Measurements from ENCODE around the gene SLC8A2.

SLC8A2 gene

DNA sequence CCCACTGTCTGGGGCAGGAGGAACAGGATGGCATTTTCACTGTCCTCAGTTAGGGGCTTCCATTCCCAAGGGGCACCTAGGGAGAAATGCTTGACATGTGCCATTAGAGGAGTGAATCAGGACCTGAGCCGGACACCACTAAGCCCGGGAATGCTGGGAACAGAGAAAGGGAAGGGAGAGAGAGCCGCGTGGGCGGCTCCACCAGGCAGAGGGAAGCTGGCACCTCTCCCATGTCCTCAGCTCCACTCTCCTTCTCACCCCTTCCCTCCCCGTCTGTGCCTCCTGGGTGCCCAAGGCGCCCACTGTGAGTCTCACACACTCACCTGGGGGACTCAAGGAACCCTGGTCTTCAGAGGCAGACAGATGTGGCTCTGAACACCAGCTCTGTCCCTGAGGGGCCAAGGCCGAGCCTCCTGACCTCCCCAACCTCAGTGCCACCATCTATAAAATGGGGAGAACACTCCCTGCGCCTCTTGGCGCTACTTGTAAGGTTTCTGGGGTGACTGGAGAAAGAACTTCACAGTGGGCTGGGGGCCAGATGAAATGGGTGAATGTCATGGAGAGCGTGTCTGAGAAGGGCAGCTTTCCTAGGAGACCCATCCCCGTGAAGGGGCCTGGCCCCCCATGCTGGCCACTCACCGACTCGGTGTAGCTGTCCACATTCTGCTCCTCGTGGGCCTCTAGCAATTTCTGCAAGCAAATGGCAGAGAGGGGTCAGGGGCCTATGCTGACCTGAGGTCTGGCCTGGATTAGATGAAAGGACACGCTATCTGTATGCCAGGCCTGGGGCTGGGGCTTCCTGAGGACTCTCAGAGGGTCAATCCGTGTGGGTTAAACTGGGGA, 17.6 kb upstream of the SLC8A2 start:
- TF ChIP-seq EGR1 (IDR thresholded peaks at IDR 0.05) (peak; percentile 48; the same call in 1 of the 2 replicates), RAD21 (IDR thresholded peaks at IDR 0.05; ENCODE audit: low read depth) (no peak), CREB1 (IDR thresholded peaks at IDR 0.05; ENCODE audit: low read depth) (no peak), TEAD4 (IDR thresholded peaks at IDR 0.05) (no peak)
- TF ChIP-seq, protein P1, sequence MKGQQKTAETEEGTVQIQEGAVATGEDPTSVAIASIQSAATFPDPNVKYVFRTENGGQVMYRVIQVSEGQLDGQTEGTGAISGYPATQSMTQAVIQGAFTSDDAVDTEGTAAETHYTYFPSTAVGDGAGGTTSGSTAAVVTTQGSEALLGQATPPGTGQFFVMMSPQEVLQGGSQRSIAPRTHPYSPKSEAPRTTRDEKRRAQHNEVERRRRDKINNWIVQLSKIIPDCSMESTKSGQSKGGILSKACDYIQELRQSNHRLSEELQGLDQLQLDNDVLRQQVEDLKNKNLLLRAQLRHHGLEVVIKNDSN (IDR thresholded peaks at IDR 0.05), result no peak

DNA sequence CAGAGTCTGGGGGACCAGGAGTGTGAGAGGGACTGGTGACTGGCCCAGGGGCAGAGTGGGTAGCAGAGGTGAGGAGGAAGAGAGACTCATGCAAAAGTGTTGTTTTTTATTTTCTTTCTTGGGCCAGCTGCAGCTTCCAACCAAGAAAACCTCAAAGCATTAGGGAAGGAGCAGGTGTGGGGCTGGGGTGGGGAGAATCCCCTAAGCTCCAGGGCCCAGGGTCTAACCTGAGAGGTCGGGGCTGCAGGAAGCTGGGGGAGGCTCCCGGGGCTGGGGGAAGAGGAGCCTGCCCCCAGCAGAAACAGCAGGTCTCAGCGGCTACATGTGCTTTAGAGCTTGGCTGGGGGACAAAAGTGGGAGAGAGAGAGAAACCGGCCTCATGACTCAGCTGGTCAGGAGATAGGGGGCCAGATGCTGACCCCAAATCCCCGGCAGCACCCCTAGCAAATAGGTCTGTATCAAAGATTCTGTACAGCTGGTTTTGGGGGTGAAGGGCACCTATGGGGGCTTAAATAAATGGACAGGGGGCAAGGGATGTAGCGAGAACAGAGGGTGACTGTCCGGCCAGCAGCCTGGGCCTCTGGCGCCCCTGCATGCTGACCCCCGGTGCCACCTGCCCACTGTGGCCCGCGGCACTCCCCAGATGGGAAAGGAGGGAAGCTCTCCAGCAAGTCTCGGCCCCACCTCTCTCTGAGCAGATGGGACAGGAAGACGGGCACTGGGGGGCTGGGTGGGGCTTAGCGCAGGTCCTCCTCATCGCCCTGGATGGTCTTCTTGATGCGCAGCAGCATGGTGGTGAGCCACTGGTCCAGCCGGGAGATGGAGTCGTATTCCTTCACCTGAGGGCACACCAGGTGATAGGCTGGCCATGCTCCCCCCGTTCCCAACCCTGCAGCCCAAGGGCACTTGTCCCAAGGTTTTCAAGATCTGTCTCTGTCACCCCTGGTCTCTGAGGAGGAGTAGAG, 16.1 kb upstream of the SLC8A2 start:
- TF ChIP-seq, protein P2, sequence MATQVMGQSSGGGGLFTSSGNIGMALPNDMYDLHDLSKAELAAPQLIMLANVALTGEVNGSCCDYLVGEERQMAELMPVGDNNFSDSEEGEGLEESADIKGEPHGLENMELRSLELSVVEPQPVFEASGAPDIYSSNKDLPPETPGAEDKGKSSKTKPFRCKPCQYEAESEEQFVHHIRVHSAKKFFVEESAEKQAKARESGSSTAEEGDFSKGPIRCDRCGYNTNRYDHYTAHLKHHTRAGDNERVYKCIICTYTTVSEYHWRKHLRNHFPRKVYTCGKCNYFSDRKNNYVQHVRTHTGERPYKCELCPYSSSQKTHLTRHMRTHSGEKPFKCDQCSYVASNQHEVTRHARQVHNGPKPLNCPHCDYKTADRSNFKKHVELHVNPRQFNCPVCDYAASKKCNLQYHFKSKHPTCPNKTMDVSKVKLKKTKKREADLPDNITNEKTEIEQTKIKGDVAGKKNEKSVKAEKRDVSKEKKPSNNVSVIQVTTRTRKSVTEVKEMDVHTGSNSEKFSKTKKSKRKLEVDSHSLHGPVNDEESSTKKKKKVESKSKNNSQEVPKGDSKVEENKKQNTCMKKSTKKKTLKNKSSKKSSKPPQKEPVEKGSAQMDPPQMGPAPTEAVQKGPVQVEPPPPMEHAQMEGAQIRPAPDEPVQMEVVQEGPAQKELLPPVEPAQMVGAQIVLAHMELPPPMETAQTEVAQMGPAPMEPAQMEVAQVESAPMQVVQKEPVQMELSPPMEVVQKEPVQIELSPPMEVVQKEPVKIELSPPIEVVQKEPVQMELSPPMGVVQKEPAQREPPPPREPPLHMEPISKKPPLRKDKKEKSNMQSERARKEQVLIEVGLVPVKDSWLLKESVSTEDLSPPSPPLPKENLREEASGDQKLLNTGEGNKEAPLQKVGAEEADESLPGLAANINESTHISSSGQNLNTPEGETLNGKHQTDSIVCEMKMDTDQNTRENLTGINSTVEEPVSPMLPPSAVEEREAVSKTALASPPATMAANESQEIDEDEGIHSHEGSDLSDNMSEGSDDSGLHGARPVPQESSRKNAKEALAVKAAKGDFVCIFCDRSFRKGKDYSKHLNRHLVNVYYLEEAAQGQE (IDR thresholded peaks at IDR 0.05; ENCODE audit: low read depth), result no peak
- TF ChIP-seq TAF1 (IDR thresholded peaks at IDR 0.05; ENCODE audit: low read depth), result no peak
- no peak for TF ChIP-seq EP300 (IDR thresholded peaks at IDR 0.05; ENCODE audit: borderline replicate concordance)
- no peak for TF ChIP-seq ZBTB7A (IDR thresholded peaks at IDR 0.05; ENCODE audit: low read depth)
- no peak for TF ChIP-seq FOXM1 (IDR thresholded peaks at IDR 0.05; ENCODE audit: borderline replicate concordance, low read depth)

DNA sequence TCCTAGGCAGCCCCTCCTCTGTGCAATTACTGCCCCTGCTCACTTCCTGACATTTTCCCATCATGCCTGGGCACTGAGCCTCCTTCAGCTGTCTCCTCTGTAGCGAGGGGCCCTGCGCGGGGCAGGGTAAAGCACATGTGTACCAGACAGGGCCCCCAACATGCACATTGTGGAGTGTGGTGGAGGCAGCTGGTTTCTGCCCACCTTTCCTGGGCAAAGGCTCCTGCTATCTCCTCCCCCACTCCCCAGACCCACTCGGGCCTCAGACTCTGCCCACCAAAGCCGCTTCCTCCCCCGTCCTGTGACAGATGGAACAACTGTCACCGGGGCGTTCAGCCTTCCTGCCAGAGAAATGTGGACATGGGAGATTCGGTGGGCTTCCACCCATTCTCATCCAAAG, 15.2 kb upstream of the SLC8A2 start:
- no peak for TF ChIP-seq FOXM1 (IDR thresholded peaks at IDR 0.05; ENCODE audit: borderline replicate concordance, low read depth)
- no peak for TF ChIP-seq NFIC (IDR thresholded peaks at IDR 0.05)
- TF ChIP-seq TEAD4 (IDR thresholded peaks at IDR 0.05), result no peak
- TF ChIP-seq RAD21 (IDR thresholded peaks at IDR 0.05; ENCODE audit: low read depth), result no peak
- no peak for TF ChIP-seq YY1 (IDR thresholded peaks at IDR 0.05; ENCODE audit: low read depth)
- TF ChIP-seq ZBTB7A (IDR thresholded peaks at IDR 0.05; ENCODE audit: low read depth), result no peak
- no peak for TF ChIP-seq CREB1 (IDR thresholded peaks at IDR 0.05; ENCODE audit: low read depth)
- TF ChIP-seq, protein P1 (IDR thresholded peaks at IDR 0.05), result no peak
- TF ChIP-seq, protein P3, sequence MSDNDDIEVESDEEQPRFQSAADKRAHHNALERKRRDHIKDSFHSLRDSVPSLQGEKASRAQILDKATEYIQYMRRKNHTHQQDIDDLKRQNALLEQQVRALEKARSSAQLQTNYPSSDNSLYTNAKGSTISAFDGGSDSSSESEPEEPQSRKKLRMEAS (IDR thresholded peaks at IDR 0.05), result no peak
- TF ChIP-seq EP300 (IDR thresholded peaks at IDR 0.05; ENCODE audit: borderline replicate concordance), result no peak
- TF ChIP-seq TAF1 (IDR thresholded peaks at IDR 0.05; ENCODE audit: low read depth), result no peak
- TF ChIP-seq TCF12 (IDR thresholded peaks at IDR 0.05; ENCODE audit: low read depth), result no peak
- TF ChIP-seq CEBPB (IDR thresholded peaks at IDR 0.05), result no peak
- TF ChIP-seq, protein P2 (IDR thresholded peaks at IDR 0.05; ENCODE audit: low read depth), result no peak
- no peak for TF ChIP-seq EGR1 (IDR thresholded peaks at IDR 0.05)

DNA sequence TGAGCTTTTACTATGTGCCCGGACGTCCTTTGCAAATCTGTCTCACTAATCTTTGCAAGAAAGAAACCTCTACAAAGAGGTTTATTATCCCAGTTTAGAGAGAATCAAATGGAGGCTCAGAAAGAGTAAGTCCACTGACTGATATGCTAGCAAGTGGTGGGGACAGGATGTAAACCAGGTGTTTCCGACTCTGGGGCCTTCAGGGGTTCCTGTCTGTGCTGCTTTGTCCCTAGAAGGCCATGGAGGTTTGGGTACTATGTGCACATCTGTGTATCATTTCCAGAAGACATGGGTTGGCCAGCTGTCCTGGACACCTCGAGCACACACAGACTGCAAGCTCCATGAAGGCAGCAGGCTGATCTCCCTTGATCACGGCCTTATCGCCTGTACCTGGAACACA, 13.5 kb upstream of the SLC8A2 start:
- TF ChIP-seq EGR1 (IDR thresholded peaks at IDR 0.05) (no peak), RAD21 (IDR thresholded peaks at IDR 0.05; ENCODE audit: low read depth) (no peak), TCF12 (IDR thresholded peaks at IDR 0.05; ENCODE audit: low read depth) (no peak), TEAD4 (IDR thresholded peaks at IDR 0.05) (no peak), CREB1 (IDR thresholded peaks at IDR 0.05; ENCODE audit: low read depth) (no peak), EP300 (IDR thresholded peaks at IDR 0.05; ENCODE audit: borderline replicate concordance) (no peak), ZBTB7A (IDR thresholded peaks at IDR 0.05; ENCODE audit: low read depth) (no peak), FOXM1 (IDR thresholded peaks at IDR 0.05; ENCODE audit: borderline replicate concordance, low read depth) (no peak), YY1 (IDR thresholded peaks at IDR 0.05; ENCODE audit: low read depth) (no peak), CEBPB (IDR thresholded peaks at IDR 0.05) (no peak), NFIC (IDR thresholded peaks at IDR 0.05) (no peak), TAF1 (IDR thresholded peaks at IDR 0.05; ENCODE audit: low read depth) (no peak)
- TF ChIP-seq, protein P3 (IDR thresholded peaks at IDR 0.05), result no peak
- TF ChIP-seq, protein P1 (IDR thresholded peaks at IDR 0.05), result no peak
- TF ChIP-seq, protein P2 (IDR thresholded peaks at IDR 0.05; ENCODE audit: low read depth), result no peak

Data from Ishikawa (cell line).